RWPE2 (cell line): Measurements from ENCODE around the gene ERVV-1.
A peak's percentile ranks its signal among the peaks of the same experiment; 100 is the strongest.

Source experiments
- ATAC-seq: fragments of 200-7000 bp; cut with Tn5 transposase; 3 replicates; pipeline ENCODE4 v1.9.1; 2021; ENCODE audit warnings: low read depth
- DNase-seq: peaks from one replicate; pipeline ENCODE4 v3.0.0-alpha.2; 2020; ENCODE audit warnings: low spot score
- H3K27ac ChIP-seq: fragments of 450-650 bp; 2 replicates; pipeline ENCODE4 v1.5.1; 2017; ENCODE audit warnings: mild to moderate bottlenecking; ENCODE audit not compliant: poor library complexity, severe bottlenecking
- H3K27me3 ChIP-seq: fragments of 250-450 bp; sonication (Bioruptor Pico); 2 replicates; pipeline ENCODE4 v1.5.1; 2021; ENCODE audit warnings: mild to moderate bottlenecking, moderate library complexity; ENCODE audit not compliant: insufficient read depth, poor library complexity, severe bottlenecking
- H3K36me3 ChIP-seq: fragments of 250-450 bp; sonication (Bioruptor Pico); 2 replicates; pipeline ENCODE4 v1.5.1; 2020; ENCODE audit warnings: low read depth, mild to moderate bottlenecking, moderate library complexity
- H3K4me1 ChIP-seq: fragments of 250-450 bp; sonication (Bioruptor Pico); 2 replicates; pipeline ENCODE4 v1.5.1; 2021; ENCODE audit warnings: mild to moderate bottlenecking, moderate library complexity; ENCODE audit not compliant: insufficient read depth, poor library complexity, severe bottlenecking
- H3K4me3 ChIP-seq: fragments of 250-450 bp; sonication (Bioruptor Pico); 2 replicates; pipeline ENCODE4 v1.5.1; 2021; ENCODE audit warnings: mild to moderate bottlenecking, moderate library complexity; ENCODE audit not compliant: severe bottlenecking
- H3K9me3 ChIP-seq: fragments of 250-450 bp; sonication (Bioruptor Pico); 2 replicates; pipeline ENCODE4 v1.5.1; 2021; ENCODE audit warnings: mild to moderate bottlenecking, moderate library complexity; ENCODE audit not compliant: severe bottlenecking
- CTCF ChIP-seq: fragments of 450-650 bp; IDR thresholded peaks from one replicate; pipeline ENCODE4 v1.5.1; 2017; ENCODE audit warnings: mild to moderate bottlenecking, moderate library complexity; ENCODE audit not compliant: poor library complexity, severe bottlenecking

ERVV-1 gene

GRCh38 chr19:53034948-53035675, 21.4 kb downstream of the ERVV-1 start:
- DNase-seq (no peak), ATAC-seq (no peak)
- Histone ChIP-seq H3K9me3 (no peaks in the 10 kb centered on the region), H3K27ac (no peak overlapping the region), H3K27me3 (no peaks in the 10 kb centered on the region), H3K4me3 (no peak overlapping the region), H3K4me1 (no peaks in the 10 kb centered on the region), H3K36me3 (no peaks in the 10 kb centered on the region)
- TF ChIP-seq CTCF = no peak

- no peak for TF ChIP-seq CTCF
- H3K36me3 ChIP-seq = no peaks in the 10 kb centered on the region
- H3K9me3 ChIP-seq = no peaks in the 10 kb centered on the region
- peak overlapping the region; percentile 27 for H3K4me3 ChIP-seq
- no peak overlapping the region for H3K27ac ChIP-seq
- peak; percentile 68 for ATAC-seq
- no peak for DNase-seq
- H3K27me3 ChIP-seq = no peaks in the 10 kb centered on the region
- no peaks in the 10 kb centered on the region for H3K4me1 ChIP-seq
Observed at GRCh38 chr19:53037101-53038097, 23.7 kb downstream of the ERVV-1 start.

GRCh38 chr19:53041366-53041765, 27.6 kb downstream of the ERVV-1 start:
- DNase-seq (no peak), ATAC-seq (no peak)
- Histone ChIP-seq H3K27me3 (no peaks in the 10 kb centered on the region), H3K9me3 (no peaks in the 10 kb centered on the region), H3K36me3 (no peaks in the 10 kb centered on the region), H3K27ac (no peak overlapping the region), H3K4me1 (no peaks in the 10 kb centered on the region), H3K4me3 (no peak overlapping the region)
- no peak for TF ChIP-seq CTCF

- no peaks in the 10 kb centered on the region for H3K36me3 ChIP-seq
- no peak overlapping the region for H3K27ac ChIP-seq
- no peak overlapping the region for H3K4me3 ChIP-seq
- H3K27me3 ChIP-seq = no peaks in the 10 kb centered on the region
- DNase-seq = no peak
- no peaks in the 10 kb centered on the region for H3K4me1 ChIP-seq
- H3K9me3 ChIP-seq = peaks cover 4% of the 10 kb centered on the region
- ATAC-seq = no peak
- TF ChIP-seq CTCF = no peak
Observed at GRCh38 chr19:53045536-53045935, 31.8 kb downstream of the ERVV-1 start.
